HG03378 (cell line): Measurements from ENCODE around the gene RRP1B.

Experiments
- ATAC-seq: cut with Tn5 transposase; IDR thresholded peaks from one replicate; pipeline ENCODE4 v1.9.1; 2021; ENCODE audit warnings: mild to moderate bottlenecking, moderate library complexity; ENCODE audit not compliant: unreplicated experiment

Gene RRP1B

DNA sequence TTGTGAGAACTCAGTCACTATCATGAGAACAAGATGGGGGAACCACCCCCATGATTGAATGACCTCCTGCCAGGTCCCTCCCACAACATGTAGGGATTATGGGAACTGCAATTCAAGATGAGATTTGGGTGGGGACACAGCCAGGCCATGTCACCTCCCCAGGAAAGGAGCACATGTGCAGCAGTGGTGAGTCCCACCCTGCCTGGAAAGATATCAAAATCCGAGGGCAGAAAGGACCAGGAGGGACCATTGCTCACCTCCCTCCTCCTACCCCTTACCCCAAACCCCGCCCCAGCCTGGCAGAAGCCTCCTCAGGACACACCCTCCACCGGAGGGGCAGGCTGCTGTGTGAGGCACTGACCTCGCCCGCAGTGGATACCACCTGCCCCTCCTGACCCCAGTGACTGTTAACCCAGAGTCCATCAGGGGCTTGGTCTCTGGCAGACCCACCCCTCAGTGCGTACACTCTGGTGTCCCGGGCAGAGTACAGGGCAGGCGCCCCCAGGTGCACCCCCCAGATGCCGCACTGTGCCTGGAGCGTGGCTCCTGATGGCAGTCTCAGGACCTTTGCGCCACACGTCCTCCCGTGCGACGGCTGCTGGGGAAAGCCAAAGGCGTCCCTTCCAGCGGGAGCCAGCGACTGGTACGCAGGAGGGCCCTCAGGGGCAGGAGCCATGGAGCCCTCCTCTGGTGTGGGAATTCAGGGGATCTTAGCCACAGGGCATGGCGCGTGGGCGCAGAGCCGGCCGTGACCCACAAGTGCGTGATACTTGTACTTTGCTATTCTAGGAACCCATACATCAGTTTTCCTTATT lies 80.5 kb downstream of the RRP1B start:
- no peak for ATAC-seq

GRCh38 chr21:43740497-43741156 lies 81.3 kb downstream of the RRP1B start:
- no peak for ATAC-seq

GRCh38 chr21:43741423-43742096 lies 82.2 kb downstream of the RRP1B start:
- ATAC-seq: no peak

GRCh38 chr21:43743947-43744346 lies 84.6 kb downstream of the RRP1B start:
- ATAC-seq: no peak

DNA sequence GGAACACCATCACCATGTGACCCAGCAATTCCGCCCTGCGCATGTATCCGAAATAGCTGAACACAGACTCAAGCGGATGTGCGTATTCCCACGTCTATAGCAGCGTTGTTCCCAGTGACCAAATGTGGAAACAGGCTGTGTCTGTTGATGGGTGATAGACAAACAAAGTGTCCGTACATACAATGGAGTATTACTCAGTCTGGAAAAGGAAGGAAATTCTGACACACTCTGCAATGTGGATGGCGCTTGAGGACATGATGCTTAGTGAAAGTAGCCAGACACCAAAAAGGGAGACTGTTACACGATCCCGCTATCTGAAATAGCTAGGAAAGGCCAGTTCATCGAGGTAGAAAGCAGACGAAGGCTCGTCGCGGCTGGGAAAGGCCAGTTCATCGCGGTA lies 85.4 kb downstream of the RRP1B start:
- no peak for ATAC-seq
